HUES48 (cell line): ENCODE data around the gene LTA4H.

Experiments
- H3K27ac ChIP-seq: one replicate; pipeline ENCODE4 v1.7.0; 2013; ENCODE audit warnings: low read depth, low read length, inconsistent platforms
- H3K27me3 ChIP-seq: 2 replicates; pipeline ENCODE4 v1.6.1; 2013; ENCODE audit warnings: mild to moderate bottlenecking, low read length; ENCODE audit not compliant: control insufficient read depth, insufficient read depth
- H3K36me3 ChIP-seq: 2 replicates; pipeline ENCODE4 v1.6.1; 2013; ENCODE audit warnings: low read length; ENCODE audit not compliant: control insufficient read depth, insufficient read depth
- H3K4me1 ChIP-seq: 2 replicates; pipeline ENCODE4 v1.6.1; 2013; ENCODE audit warnings: mild to moderate bottlenecking, low read length; ENCODE audit not compliant: control insufficient read depth, insufficient read depth
- H3K4me3 ChIP-seq: 2 replicates; pipeline ENCODE4 v1.5.1; 2013; ENCODE audit warnings: mild to moderate bottlenecking, low read depth, low read length
- H3K9ac ChIP-seq: 2 replicates; pipeline ENCODE4 v1.6.1; 2013; ENCODE audit warnings: mild to moderate bottlenecking, low read depth, low read length, moderate library complexity
- H3K9me3 ChIP-seq: 2 replicates; pipeline ENCODE4 v1.6.1; 2013; ENCODE audit warnings: low read length; ENCODE audit not compliant: control insufficient read depth, insufficient read depth

The LTA4H gene

GRCh38 chr12:95951515-95951914, 83.9 kb downstream of the LTA4H start:
- Histone ChIP-seq H3K4me3 (no peak overlapping the region), H3K4me1 (peaks cover 14% of the 10 kb centered on the region), H3K27ac (no peak overlapping the region), H3K9ac (no peak overlapping the region), H3K36me3 (no peaks in the 10 kb centered on the region), H3K9me3 (no peaks in the 10 kb centered on the region), H3K27me3 (no peaks in the 10 kb centered on the region)
